G401.6 (cell line): Measurements from ENCODE around the gene WBP1.
"Not testable (repeated sequence)": the region's sequence is repeated elsewhere in the genome, so short reads cannot be mapped to it uniquely, and the experiment has no call there.

Experiments
- FAIRE-seq: peaks from 2 replicates; lab custom pipeline; 2012; peaks lifted over from hg19 to GRCh38; lab: Jason Lieb, UNC

WBP1 gene

GRCh38 chr2:74454654-74455511 lies 3.4 kb upstream of the WBP1 start, which contains the start of gene INO80B:
Gene INO80B (plus strand): TSS chr2:74455087. CDS start chr2:74455117, 30 bp downstream.
- FAIRE-seq: peak; percentile 95

- no peak for FAIRE-seq
Observed at GRCh38 chr2:74457129-74457548, 1.1 kb upstream of the WBP1 start.

- no peak for FAIRE-seq
Observed at GRCh38 chr2:74457549-74458131, 598 bp upstream of the WBP1 start.

GRCh38 chr2:74458938-74459363 lies 713 bp downstream of the WBP1 start:
- no peak for FAIRE-seq

GRCh38 chr2:74459503-74460118 lies 1.4 kb downstream of the WBP1 start:
- FAIRE-seq: not testable (repeated sequence)

GRCh38 chr2:74460187-74460586 lies 1.9 kb downstream of the WBP1 start:
- FAIRE-seq: not testable (repeated sequence)

GRCh38 chr2:74461187-74462053 lies 3.2 kb downstream of the WBP1 start:
- no peak for FAIRE-seq

- no peak for FAIRE-seq
Observed at GRCh38 chr2:74462054-74462785, 4.0 kb downstream of the WBP1 start.

GRCh38 chr2:74462786-74463105 lies 4.5 kb downstream of the WBP1 start:
- no peak for FAIRE-seq

- no peak for FAIRE-seq
Observed at GRCh38 chr2:74464406-74464805, 6.2 kb downstream of the WBP1 start.

- FAIRE-seq: not testable (repeated sequence)
Observed at GRCh38 chr2:74470742-74471141, 12.5 kb downstream of the WBP1 start.

GRCh38 chr2:74471332-74472065 lies 13.3 kb downstream of the WBP1 start:
- FAIRE-seq: no peak

GRCh38 chr2:74472086-74472944 lies 14.1 kb downstream of the WBP1 start, which contains the start of gene MRPL53:
Gene MRPL53 (minus strand): TSS chr2:74472680. CDS start chr2:74472660, 20 bp downstream.
- peak; percentile 87 for FAIRE-seq

- FAIRE-seq: no peak
Observed at GRCh38 chr2:74472945-74473258, 14.7 kb downstream of the WBP1 start.

- FAIRE-seq: no peak
Observed at GRCh38 chr2:74474481-74474880, 16.2 kb downstream of the WBP1 start.

- FAIRE-seq: no peak
Observed at GRCh38 chr2:74474899-74475298, 16.7 kb downstream of the WBP1 start.

- FAIRE-seq: no peak
Observed at GRCh38 chr2:74481431-74481830, 23.2 kb downstream of the WBP1 start.

- FAIRE-seq: no peak
Observed at GRCh38 chr2:74481961-74482800, 23.9 kb downstream of the WBP1 start.
